ENCODE results near the gene FAM32A. TPM values are rescaled to one million over a fixed set of nuclear protein-coding genes. Genes with fewer than 3 reads are reported as not detected.

FAM32A gene
- total and polyA plus RNA-seq, 10 donors = 45.8 to 105 (median 74.5) TPM

GRCh38 chr19:16185768-16186123, 536 bp downstream of the FAM32A start:
- Histone ChIP-seq H3K27ac (peak overlapping the region; percentile 76 to 94 (median 90)), H3K27me3 (replicated peaks in 1 of 7) (no peaks in the 10 kb centered on the region), H3K36me3 (peaks cover under 1 to 44% (median 32%) of the 10 kb centered on the region in 6 donors), H3K4me3 (peak overlapping the region; percentile 74 to 98 (median 92)), H3K4me1 (peaks cover 10 to 83% (median 53%) of the 10 kb centered on the region in 6 donors), H3K9me3 (no peaks in the 10 kb centered on the region)
- peak; percentile 87 for DNase-seq
- intact Hi-C loops (cut with DNase I; ENCODE audit: low total_unique reads) = loop anchor here (10.0 kb wide), 1 partner anchor 71 kb away; the partner anchor contains the start of gene RAB8A
- 0 to 1% (median 0%) methylated on average over 20 of the region's 20 CpGs for whole genome bisulfite sequencing, 5 donors
- TF ChIP-seq CTCF (IDR thresholded peaks at IDR 0.05 in 8 of 11, conservative IDR thresholded peaks at IDR 0.05 in 3 of 11) (peak in 8 of 11 experiments; percentile 11 to 60 (median 36)), POLR2AphosphoS5 (IDR thresholded peaks at IDR 0.05) (no peak)

GRCh38 chr19:16188521-16188920, 3.3 kb downstream of the FAM32A start:
- peaks cover 6 to 72% (median 56%) of the 10 kb centered on the region in 6 donors for H3K36me3 ChIP-seq
- peaks cover 10 to 60% (median 37%) of the 10 kb centered on the region in 6 donors for H3K4me1 ChIP-seq
- peak; percentile 49 for DNase-seq
- no peak for TF ChIP-seq CTCF (IDR thresholded peaks at IDR 0.05 in 8 of 11, conservative IDR thresholded peaks at IDR 0.05 in 3 of 11)
- no peak for TF ChIP-seq POLR2A (IDR thresholded peaks at IDR 0.05)
- no peak for TF ChIP-seq POLR2AphosphoS5 (IDR thresholded peaks at IDR 0.05)
- intact Hi-C loops (cut with DNase I; ENCODE audit: low total_unique reads) = loop anchor here (10.0 kb wide), 1 partner anchor 74 kb away; the partner anchor contains the start of gene RAB8A
- no peak overlapping the region for H3K27ac ChIP-seq
- H3K27me3 ChIP-seq (replicated peaks in 1 of 7) = no peaks in the 10 kb centered on the region
- H3K4me3 ChIP-seq = no peak overlapping the region
- WGBS, 5 donors = 94 to 100% (median 97%) methylated on average over 3 of the region's 3 CpGs
- H3K9me3 ChIP-seq = no peaks in the 10 kb centered on the region

GRCh38 chr19:16190198-16190597, 5.0 kb downstream of the FAM32A start:
- Histone ChIP-seq H3K4me3 (no peak overlapping the region), H3K4me1 (peaks cover 10 to 51% (median 31%) of the 10 kb centered on the region in 6 donors), H3K36me3 (peaks cover 6 to 81% (median 58%) of the 10 kb centered on the region in 6 donors), H3K27me3 (replicated peaks in 1 of 7) (no peaks in the 10 kb centered on the region), H3K27ac (peak overlapping the region in 1 of 8 donors; percentile 2), H3K9me3 (no peaks in the 10 kb centered on the region)
- WGBS, 5 donors = 72 to 85% (median 77%) methylated on average over 6 of the region's 6 CpGs
- no peak for DNase-seq
- TF ChIP-seq POLR2AphosphoS5 (IDR thresholded peaks at IDR 0.05) (no peak), POLR2A (IDR thresholded peaks at IDR 0.05) (no peak), CTCF (IDR thresholded peaks at IDR 0.05 in 8 of 11, conservative IDR thresholded peaks at IDR 0.05 in 3 of 11) (no peak)
- intact Hi-C loops (cut with DNase I; ENCODE audit: low total_unique reads) = no loop called here

GRCh38 chr19:16190736-16191135, 5.5 kb downstream of the FAM32A start:
- DNase-seq = peak; percentile 62
- Histone ChIP-seq H3K4me3 (no peak overlapping the region), H3K4me1 (peaks cover 10 to 47% (median 29%) of the 10 kb centered on the region in 6 donors), H3K27me3 (replicated peaks in 1 of 7) (no peaks in the 10 kb centered on the region), H3K27ac (peak overlapping the region in 1 of 8 donors; percentile 2), H3K9me3 (no peaks in the 10 kb centered on the region), H3K36me3 (peaks cover 6 to 81% (median 58%) of the 10 kb centered on the region in 6 donors)
- TF ChIP-seq POLR2AphosphoS5 (IDR thresholded peaks at IDR 0.05) (no peak), POLR2A (IDR thresholded peaks at IDR 0.05) (no peak), CTCF (IDR thresholded peaks at IDR 0.05 in 8 of 11, conservative IDR thresholded peaks at IDR 0.05 in 3 of 11) (no peak)
- WGBS, 5 donors = 92 to 97% (median 93%) methylated on average over 10 of the region's 10 CpGs
- intact Hi-C loops (cut with DNase I; ENCODE audit: low total_unique reads) = no loop called here

Data from spleen (tissue), 11 donors.